Measurements from ENCODE around the gene THADA.

THADA gene

DNA sequence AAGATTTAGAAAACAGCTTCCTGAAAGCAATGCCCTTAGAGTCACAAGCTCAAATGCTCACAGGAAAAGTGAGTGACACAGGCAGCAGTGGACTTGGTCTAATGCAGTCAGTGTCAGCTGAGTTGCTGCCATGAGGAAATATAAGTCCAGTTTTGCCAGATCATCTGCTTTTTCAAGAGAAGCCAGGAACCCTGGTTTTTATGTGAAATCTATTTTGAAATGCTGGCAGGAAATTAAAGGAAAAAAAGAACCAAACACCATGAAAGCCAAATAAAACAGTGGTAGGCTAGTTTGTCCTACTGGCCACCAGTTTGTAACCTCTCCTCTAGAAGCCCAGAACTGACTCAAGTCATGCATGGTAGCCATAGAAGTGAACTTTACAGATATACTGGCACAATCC, 109.2 kb downstream of the THADA start:
- Mint-ChIP-seq H3K27ac (no peak overlapping the region), H3K36me3 (peaks cover 0 to 6% of the 10 kb centered on the region in 2 donors), H3K4me1 (peaks cover 10 to 15% of the 10 kb centered on the region in 2 donors), H3K27me3 (no peaks in the 10 kb centered on the region), H3K9me3 (no peaks in the 10 kb centered on the region), H3K4me3 (no peak overlapping the region)
- DNase-seq (no peak), ATAC-seq (replicated peaks) (no peak)

DNA sequence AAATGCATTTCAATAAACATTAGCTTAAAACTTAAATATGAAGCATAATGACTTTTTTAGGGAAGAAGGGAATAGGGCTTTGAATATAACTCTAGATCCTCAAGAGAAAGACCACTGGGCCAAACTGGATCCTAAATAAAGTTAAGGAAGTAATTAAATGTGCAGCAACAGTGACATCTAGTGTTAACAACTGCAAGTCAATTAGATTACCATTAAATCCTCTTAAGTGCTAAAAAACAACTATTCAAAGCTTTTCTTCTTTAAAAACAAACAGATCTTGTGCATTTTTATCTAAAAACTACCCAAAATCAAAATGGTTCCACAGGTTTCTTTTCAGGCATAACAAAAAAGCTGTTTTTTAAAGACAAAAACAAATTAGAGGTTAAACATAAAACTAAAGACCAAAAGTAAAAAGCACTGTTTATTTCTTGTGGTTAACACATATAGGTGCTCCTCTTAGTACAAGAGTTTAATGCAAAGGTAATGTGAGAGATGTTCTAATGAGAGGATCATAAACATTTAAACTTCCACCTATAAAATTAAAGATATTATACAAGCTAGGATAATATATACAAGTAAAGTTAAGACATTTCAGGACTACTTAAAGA, 111.4 kb downstream of the THADA start:
- Mint-ChIP-seq H3K9me3 (no peaks in the 10 kb centered on the region), H3K27ac (no peak overlapping the region), H3K36me3 (peaks cover 2 to 14% of the 10 kb centered on the region in 2 donors), H3K4me1 (peaks cover 14 to 21% of the 10 kb centered on the region in 2 donors), H3K27me3 (no peaks in the 10 kb centered on the region), H3K4me3 (no peak overlapping the region)
- DNase-seq (no peak), ATAC-seq (replicated peaks) (peak in 1 of 2 donors; percentile 51)

DNA sequence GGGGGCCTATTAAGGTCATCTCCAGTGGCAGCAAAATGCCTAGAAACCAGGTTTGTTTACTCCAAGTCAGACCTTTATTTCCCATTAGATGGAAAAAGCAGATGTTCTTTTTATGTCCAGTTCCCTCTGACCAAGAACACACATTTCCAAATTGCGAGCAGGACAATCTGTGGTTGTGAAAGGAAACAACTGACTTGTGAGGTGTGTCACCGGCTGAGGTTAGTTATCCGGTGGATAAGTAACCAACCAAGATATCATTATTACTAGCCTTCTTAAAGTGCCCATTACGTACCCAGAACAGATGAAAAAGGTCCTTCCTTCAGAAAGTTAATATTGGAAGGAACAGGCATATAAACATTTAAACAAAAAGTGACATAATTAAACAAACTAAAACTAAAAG, 112.9 kb downstream of the THADA start:
- no peaks in the 10 kb centered on the region for H3K27me3 Mint-ChIP-seq
- H3K9me3 Mint-ChIP-seq: no peaks in the 10 kb centered on the region
- peaks cover 14 to 21% of the 10 kb centered on the region in 2 donors for H3K4me1 Mint-ChIP-seq
- ATAC-seq (replicated peaks) (peak; percentile 31 to 63), DNase-seq (no peak)
- peaks cover 2 to 11% of the 10 kb centered on the region in 2 donors for H3K36me3 Mint-ChIP-seq
- H3K4me3 Mint-ChIP-seq: no peak overlapping the region
- no peak overlapping the region for H3K27ac Mint-ChIP-seq

DNA sequence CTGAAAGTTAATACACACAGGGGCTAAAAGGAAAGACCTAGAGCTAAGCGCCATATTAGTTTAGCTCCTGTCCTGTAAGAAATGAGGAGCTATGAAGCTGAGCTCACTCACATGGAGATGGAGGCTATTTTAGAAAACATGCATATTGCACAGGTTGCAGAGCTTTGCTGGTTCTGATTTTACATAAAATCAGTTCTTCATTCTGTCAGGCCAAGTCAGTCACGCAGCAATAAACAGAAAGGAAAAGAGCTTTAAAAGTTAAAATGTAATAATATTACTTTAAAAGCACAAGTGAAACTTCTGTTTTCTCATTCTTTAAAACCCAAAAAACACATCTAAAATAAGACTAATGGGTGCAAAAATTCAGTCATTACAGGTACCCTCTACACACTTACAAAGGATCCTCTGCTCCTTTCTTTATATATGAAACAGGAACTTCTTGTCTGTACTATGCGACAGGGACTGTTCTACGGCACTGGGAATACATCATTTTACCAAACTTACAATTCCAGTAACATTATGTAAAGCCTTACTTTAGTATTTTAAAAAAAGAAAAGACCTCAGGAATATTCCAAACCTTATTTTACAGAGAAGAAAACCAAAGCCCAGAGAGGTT, 113.8 kb downstream of the THADA start:
- no peaks in the 10 kb centered on the region for H3K9me3 Mint-ChIP-seq
- H3K27ac Mint-ChIP-seq: no peak overlapping the region
- peaks cover 14 to 21% of the 10 kb centered on the region in 2 donors for H3K4me1 Mint-ChIP-seq
- no peak overlapping the region for H3K4me3 Mint-ChIP-seq
- peaks cover 2 to 14% of the 10 kb centered on the region in 2 donors for H3K36me3 Mint-ChIP-seq
- H3K27me3 Mint-ChIP-seq: no peaks in the 10 kb centered on the region
- no peak for DNase-seq
- no peak for ATAC-seq (replicated peaks)

DNA sequence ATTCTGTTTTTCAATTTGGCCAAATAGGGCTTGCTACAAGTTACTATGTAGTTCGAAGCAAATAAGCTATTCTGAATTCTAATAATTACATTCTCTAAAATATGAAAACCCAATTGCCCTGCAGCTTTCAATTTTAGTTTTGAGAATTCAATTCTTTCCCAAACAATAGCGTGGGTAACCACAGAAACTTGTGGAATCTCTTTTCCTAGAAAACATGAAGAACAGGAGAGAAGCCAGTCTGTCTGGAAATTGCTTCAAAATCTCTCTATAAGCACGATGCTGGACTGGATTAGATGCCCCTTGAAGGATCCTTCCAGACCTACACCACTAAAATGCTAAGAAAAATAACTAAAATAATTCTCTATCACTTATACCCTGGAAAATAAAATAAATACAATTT, 115.0 kb downstream of the THADA start:
- no peaks in the 10 kb centered on the region for H3K27me3 Mint-ChIP-seq
- ATAC-seq (replicated peaks) (no peak), DNase-seq (no peak)
- H3K36me3 Mint-ChIP-seq: peaks cover 5 to 21% of the 10 kb centered on the region in 2 donors
- no peak overlapping the region for H3K27ac Mint-ChIP-seq
- no peaks in the 10 kb centered on the region for H3K9me3 Mint-ChIP-seq
- H3K4me3 Mint-ChIP-seq: no peak overlapping the region
- peaks cover 14 to 21% of the 10 kb centered on the region in 2 donors for H3K4me1 Mint-ChIP-seq

DNA sequence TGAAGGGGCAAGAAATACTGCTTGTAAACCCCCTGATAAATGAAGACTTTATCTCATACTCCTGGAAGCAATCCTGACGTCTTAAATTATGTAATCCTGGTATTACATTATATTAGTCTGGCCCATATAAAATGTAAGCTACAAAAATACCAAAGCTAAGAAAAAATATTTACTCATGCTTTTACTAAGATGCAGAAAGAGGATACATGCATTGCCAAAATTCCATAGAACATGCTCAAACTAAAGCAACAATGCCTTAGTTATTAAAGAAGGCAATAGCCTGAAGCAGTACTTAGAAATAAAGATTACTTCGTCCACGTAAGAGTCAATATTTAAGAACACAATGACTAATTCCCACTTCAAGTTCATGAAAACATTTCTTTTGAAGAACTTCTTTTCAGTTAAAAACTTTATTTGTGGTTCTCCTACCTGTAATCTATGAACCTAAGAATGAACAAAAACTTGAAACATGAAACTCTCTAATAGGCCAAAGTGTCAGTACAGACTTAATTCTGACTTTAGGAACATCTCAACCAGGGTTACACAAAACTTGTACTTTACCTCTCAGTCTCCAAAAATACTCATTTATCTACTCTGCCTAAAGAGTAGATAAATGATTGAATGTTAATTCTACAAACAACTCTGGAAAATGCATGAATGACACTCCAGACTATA, 117.3 kb downstream of the THADA start:
- peaks cover 17 to 37% of the 10 kb centered on the region in 2 donors for H3K36me3 Mint-ChIP-seq
- peaks cover 14 to 21% of the 10 kb centered on the region in 2 donors for H3K4me1 Mint-ChIP-seq
- DNase-seq (no peak), ATAC-seq (replicated peaks) (no peak)
- no peak overlapping the region for H3K4me3 Mint-ChIP-seq
- H3K27me3 Mint-ChIP-seq: no peaks in the 10 kb centered on the region
- no peaks in the 10 kb centered on the region for H3K9me3 Mint-ChIP-seq
- H3K27ac Mint-ChIP-seq: no peak overlapping the region

DNA sequence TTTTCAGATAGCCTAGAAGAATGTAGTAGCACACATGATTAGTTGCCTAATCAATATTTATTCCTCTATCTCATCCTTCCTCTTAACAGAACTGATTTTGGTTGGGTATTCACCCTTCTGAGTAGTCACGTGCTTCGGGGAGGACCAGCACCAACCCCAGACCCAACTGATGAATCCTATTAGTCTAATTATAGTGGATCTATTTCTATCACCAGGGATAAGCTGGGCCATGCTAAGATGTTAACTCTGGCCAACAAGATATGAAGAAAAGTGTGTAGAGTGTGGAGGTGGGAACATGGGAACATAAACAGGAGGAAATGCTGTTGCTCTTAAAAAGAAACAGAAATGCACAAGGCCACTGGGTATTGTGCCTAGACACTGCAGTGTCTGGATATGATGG, 119.9 kb downstream of the THADA start:
- Mint-ChIP-seq H3K36me3 (peaks cover 15 to 36% of the 10 kb centered on the region in 2 donors), H3K4me1 (no peaks in the 10 kb centered on the region), H3K27me3 (no peaks in the 10 kb centered on the region), H3K9me3 (no peaks in the 10 kb centered on the region), H3K4me3 (no peak overlapping the region), H3K27ac (no peak overlapping the region)
- no peak for ATAC-seq (replicated peaks)
- DNase-seq: no peak

DNA sequence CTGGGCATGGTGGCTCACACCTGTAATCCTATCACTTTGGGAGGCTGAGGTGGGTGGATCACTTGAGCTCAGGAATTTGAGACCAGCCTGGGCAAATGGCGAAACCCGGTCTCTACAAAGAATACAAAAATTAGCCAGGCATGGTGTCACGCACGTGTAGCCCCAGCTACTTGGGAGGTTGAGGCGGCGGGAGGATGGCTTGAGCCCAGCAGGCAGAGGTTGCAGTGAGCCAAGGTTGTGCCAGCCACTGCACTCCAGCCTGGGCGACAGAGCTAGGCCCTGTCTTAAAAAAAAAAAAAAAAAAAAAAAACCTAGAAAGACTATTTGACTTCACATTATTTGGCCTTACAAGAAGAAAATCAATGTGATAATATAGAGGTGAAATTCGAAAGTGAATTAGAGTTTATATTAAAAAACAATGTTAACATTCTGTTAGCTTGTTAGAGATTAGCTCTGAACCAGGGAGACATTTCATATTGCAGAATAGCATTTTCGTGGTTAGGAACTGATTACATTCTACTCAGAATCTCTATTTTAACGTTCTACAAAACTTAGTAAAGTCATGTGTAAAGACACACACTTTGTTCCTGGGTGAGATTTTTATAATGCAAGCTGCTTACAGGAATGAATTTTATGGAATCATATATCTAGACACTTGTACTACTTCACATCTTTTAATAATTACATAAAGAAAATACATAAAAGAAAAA, 120.5 kb downstream of the THADA start:
- Mint-ChIP-seq H3K4me1 (no peaks in the 10 kb centered on the region), H3K27ac (no peak overlapping the region), H3K36me3 (peaks cover 15 to 39% of the 10 kb centered on the region in 2 donors), H3K4me3 (no peak overlapping the region), H3K27me3 (no peaks in the 10 kb centered on the region), H3K9me3 (no peaks in the 10 kb centered on the region)
- ATAC-seq (replicated peaks) (no peak), DNase-seq (no peak)

DNA sequence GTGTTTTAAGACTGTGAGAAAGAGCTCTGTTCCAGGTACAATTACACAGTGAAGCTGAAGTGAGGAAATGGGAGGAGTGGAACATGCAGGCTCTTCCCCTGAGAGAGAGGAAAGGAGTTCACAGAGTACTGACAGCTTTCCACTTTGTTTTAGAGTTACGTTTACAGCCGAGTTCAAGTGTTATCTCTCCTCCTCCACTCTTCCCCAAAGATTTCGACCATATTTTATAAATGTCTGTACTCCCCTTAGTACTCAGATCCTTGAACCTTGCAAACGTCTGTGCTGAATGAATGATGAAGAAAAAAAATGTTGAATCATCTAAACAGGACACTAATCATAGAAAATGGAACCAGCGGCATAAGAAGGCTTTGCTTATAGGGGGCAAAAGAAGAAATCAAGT, 121.6 kb downstream of the THADA start:
- ATAC-seq (replicated peaks) (no peak), DNase-seq (no peak)
- H3K27me3 Mint-ChIP-seq: no peaks in the 10 kb centered on the region
- peaks cover 15 to 35% of the 10 kb centered on the region in 2 donors for H3K36me3 Mint-ChIP-seq
- no peaks in the 10 kb centered on the region for H3K9me3 Mint-ChIP-seq
- H3K27ac Mint-ChIP-seq: no peak overlapping the region
- no peaks in the 10 kb centered on the region for H3K4me1 Mint-ChIP-seq
- no peak overlapping the region for H3K4me3 Mint-ChIP-seq

DNA sequence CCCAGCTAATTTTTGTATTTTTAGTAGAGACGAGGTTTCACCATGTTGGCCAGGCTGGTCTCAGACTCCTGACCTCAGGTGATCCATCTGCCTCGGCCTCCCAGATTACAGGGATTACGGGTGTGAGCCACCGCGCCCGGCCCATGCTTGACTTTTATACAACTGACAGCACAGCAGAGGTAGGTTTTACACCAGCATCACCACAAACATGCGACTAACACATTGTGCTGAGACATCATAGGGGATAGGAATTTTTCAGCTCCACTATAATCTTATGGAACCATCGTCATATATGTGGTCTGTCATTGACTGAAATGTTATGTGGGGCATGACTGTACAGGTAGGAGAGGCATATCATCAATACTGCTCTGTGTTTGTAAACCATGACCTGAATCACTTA, 122.1 kb downstream of the THADA start:
- no peak overlapping the region for H3K4me3 Mint-ChIP-seq
- no peak overlapping the region for H3K27ac Mint-ChIP-seq
- peaks cover 19 to 35% of the 10 kb centered on the region in 2 donors for H3K36me3 Mint-ChIP-seq
- H3K4me1 Mint-ChIP-seq: no peaks in the 10 kb centered on the region
- DNase-seq: no peak
- ATAC-seq (replicated peaks): no peak
- no peaks in the 10 kb centered on the region for H3K27me3 Mint-ChIP-seq
- H3K9me3 Mint-ChIP-seq: no peaks in the 10 kb centered on the region

DNA sequence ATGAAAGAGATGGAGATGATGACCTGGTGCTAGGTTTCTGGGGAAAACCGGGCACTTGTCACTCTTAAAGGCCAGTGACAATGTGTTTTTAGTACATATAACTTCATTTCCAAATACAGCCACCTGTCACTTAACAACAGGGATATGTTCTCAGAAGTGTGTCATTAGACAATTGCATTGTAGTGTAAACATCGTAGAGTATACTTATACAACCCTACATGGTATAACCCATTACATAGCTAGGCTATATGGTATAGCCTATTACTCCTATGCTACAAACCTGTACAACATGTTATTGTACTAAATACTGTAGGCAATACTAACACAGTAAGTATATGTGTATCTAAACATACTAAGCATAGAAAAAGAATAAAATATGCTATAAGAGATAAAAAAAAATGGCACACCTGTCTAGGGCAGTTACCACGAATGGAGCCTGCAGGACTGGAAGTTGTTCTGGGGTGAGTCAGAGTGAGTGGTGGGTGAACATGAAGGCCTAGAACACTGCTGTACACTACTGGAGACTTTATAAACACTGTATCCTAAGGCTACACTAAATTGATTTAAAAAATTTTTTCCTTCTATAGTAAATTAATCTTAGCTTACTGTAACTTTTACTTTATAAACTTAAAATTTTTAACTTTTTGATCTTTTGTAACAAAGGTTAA, 123.2 kb downstream of the THADA start:
- no peak overlapping the region for H3K27ac Mint-ChIP-seq
- peaks cover 22 to 32% of the 10 kb centered on the region in 2 donors for H3K36me3 Mint-ChIP-seq
- no peaks in the 10 kb centered on the region for H3K27me3 Mint-ChIP-seq
- no peak overlapping the region for H3K4me3 Mint-ChIP-seq
- DNase-seq: no peak
- no peaks in the 10 kb centered on the region for H3K4me1 Mint-ChIP-seq
- no peaks in the 10 kb centered on the region for H3K9me3 Mint-ChIP-seq
- no peak for ATAC-seq (replicated peaks)

DNA sequence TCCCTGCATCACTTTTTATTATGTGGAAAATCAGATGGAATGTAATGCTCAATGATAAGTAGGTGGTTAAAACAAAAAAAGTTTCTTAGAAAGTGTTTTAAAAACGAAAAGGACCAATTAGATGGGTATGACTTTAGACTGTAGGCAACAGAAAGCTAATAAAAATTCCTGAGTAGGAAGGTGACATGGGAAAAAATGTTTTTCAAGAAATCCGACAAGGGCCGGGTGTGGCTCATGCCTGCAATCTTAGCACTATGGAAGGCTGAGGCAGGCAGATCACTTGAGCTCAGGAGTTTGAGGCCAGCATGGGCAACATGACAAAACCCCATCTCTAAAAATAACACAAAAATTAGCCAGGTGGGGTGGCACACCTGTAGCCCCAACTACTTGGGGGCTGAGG, 126.1 kb downstream of the THADA start:
- Mint-ChIP-seq H3K4me1 (peaks cover 0 to 9% of the 10 kb centered on the region in 2 donors), H3K4me3 (no peak overlapping the region), H3K36me3 (peaks cover 30 to 36% of the 10 kb centered on the region in 2 donors), H3K27ac (no peak overlapping the region), H3K9me3 (no peaks in the 10 kb centered on the region), H3K27me3 (no peaks in the 10 kb centered on the region)
- no peak for DNase-seq
- no peak for ATAC-seq (replicated peaks)

DNA sequence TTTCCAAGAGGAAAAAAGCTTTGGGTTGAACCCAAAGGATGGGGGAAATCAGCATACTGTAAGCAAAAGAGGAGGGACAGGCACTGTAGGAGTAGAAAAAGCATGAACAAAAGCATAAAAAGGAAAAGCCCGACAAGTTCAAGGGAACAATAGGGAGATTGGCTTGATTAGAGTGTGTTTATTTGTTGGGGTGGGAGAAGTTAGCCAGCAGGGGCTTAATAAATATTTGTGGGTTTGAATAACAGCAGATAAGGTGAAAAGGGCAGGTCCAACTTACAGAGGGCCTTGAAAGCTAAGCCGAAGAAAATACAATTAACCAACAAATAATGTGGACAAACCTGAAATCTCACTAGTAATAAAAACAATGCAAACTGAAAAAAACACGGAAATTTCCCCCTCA, 126.7 kb downstream of the THADA start:
- Mint-ChIP-seq H3K4me3 (no peak overlapping the region), H3K9me3 (no peaks in the 10 kb centered on the region), H3K36me3 (peaks cover 29 to 34% of the 10 kb centered on the region in 2 donors), H3K27me3 (no peaks in the 10 kb centered on the region), H3K4me1 (peaks cover 1 to 9% of the 10 kb centered on the region in 2 donors), H3K27ac (no peak overlapping the region)
- ATAC-seq (replicated peaks): no peak
- DNase-seq: no peak

DNA sequence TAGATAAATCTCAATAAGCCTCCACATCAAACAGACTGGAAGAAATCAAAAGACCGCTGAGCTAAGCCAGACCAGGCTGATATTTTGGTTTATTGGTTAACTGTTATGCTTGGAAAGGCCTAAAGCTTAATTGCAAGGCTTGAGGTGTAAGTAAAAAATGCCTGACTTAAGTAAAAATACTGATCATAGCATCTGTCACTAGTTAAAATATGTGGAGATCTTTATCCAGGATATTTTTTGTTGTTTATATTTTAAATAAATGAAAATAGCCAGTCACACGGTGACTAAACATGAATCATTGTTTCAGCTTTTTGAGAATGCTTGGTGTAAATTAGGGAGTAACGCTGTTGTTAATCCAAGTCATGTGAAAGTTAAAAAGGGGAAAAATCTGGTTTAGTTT, 127.9 kb downstream of the THADA start:
- Mint-ChIP-seq H3K4me1 (peaks cover 1 to 10% of the 10 kb centered on the region in 2 donors), H3K9me3 (no peaks in the 10 kb centered on the region), H3K36me3 (peaks cover 25 to 29% of the 10 kb centered on the region in 2 donors), H3K27ac (no peak overlapping the region), H3K27me3 (no peaks in the 10 kb centered on the region), H3K4me3 (no peak overlapping the region)
- DNase-seq (no peak), ATAC-seq (replicated peaks) (no peak)
